HL-60 (cell line): ENCODE data around the gene RAPGEF2.

Experiments used
- DNase-seq, 2 experiments: peaks; one replicate each; pipeline ENCODE4 v3.0.0-alpha.2; 2010 to 2020; ENCODE audit warnings: low read depth in 1 of 2, low spot score in 1 of 2
- H3K27ac ChIP-seq: fragments of 250-450 bp; sonication (Bioruptor Pico); replicated peaks from 2 replicates; pipeline ENCODE4 v1.5.1; 2020; ENCODE audit warnings: mild to moderate bottlenecking, moderate library complexity
- H3K27me3 ChIP-seq: fragments of 250-450 bp; sonication (Bioruptor Pico); 2 replicates; pipeline ENCODE4 v1.5.1; 2021; ENCODE audit warnings: mild to moderate bottlenecking, moderate library complexity; ENCODE audit not compliant: insufficient read depth, poor library complexity, severe bottlenecking
- H3K4me3 ChIP-seq: replicated peaks from 2 replicates; pipeline ENCODE4 v1.5.1; 2011; ENCODE audit warnings: mild to moderate bottlenecking, control low read depth, low read length; ENCODE audit not compliant: insufficient read depth
- CTCF ChIP-seq: IDR thresholded peaks from one replicate; pipeline ENCODE4 v1.5.1; 2011; ENCODE audit warnings: low read length, control low read depth, inconsistent platforms; ENCODE audit not compliant: insufficient read depth
- GABPA ChIP-seq: IDR thresholded peaks from 2 replicates; pipeline ENCODE4 v1.6.1; 2012; ENCODE audit warnings: low read depth
- POLR2AphosphoS5 ChIP-seq: IDR thresholded peaks from 2 replicates; pipeline ENCODE4 v1.6.1; 2012; ENCODE audit warnings: low read depth
- REST ChIP-seq: IDR thresholded peaks from 2 replicates; pipeline ENCODE4 v1.6.1; 2012; ENCODE audit warnings: low read depth; ENCODE audit not compliant: insufficient replicate concordance
- SPI1 ChIP-seq: IDR thresholded peaks from 2 replicates; pipeline ENCODE4 v1.6.1; 2012; ENCODE audit warnings: low read depth, mild to moderate bottlenecking, borderline replicate concordance

RAPGEF2 gene

GRCh38 chr4:159303435-159303834 lies 200.6 kb downstream of the RAPGEF2 start:
- no peak overlapping the region for H3K27ac ChIP-seq
- no peak overlapping the region for H3K4me3 ChIP-seq
- TF ChIP-seq REST (no peak), CTCF (no peak), GABPA (no peak), POLR2AphosphoS5 (no peak), SPI1 (no peak)
- no peak for DNase-seq
- H3K27me3 ChIP-seq = no peaks in the 10 kb centered on the region

- H3K27ac ChIP-seq = no peak overlapping the region
- no peak for TF ChIP-seq CTCF
- no peak for DNase-seq
- no peak overlapping the region for H3K4me3 ChIP-seq
- no peaks in the 10 kb centered on the region for H3K27me3 ChIP-seq
Observed at GRCh38 chr4:159305129-159305528, 202.2 kb downstream of the RAPGEF2 start.

GRCh38 chr4:159307929-159308328 lies 205.1 kb downstream of the RAPGEF2 start:
- TF ChIP-seq SPI1 = no peak
- TF ChIP-seq CTCF = no peak
- TF ChIP-seq POLR2AphosphoS5 = no peak
- no peak for TF ChIP-seq GABPA
- TF ChIP-seq REST = no peak
- no peak for DNase-seq
- no peaks in the 10 kb centered on the region for H3K27me3 ChIP-seq
- no peak overlapping the region for H3K4me3 ChIP-seq
- no peak overlapping the region for H3K27ac ChIP-seq

- H3K4me3 ChIP-seq = no peak overlapping the region
- no peak for TF ChIP-seq GABPA
- no peak for TF ChIP-seq SPI1
- no peak for TF ChIP-seq POLR2AphosphoS5
- TF ChIP-seq REST = no peak
- no peak for TF ChIP-seq CTCF
- no peaks in the 10 kb centered on the region for H3K27me3 ChIP-seq
- H3K27ac ChIP-seq = no peak overlapping the region
- DNase-seq = no peak
Observed at GRCh38 chr4:159308566-159309340, 205.9 kb downstream of the RAPGEF2 start.
